HCT116 (cell line): ENCODE data around the gene WNK2. TPM values are rescaled to one million over a fixed set of nuclear protein-coding genes. Genes with fewer than 3 reads are reported as not detected.

Experiments used
- ATAC-seq: fragments of 200-7000 bp; cut with Tn5 transposase; 2 replicates; pipeline ENCODE4 v1.9.1; 2020; ENCODE audit warnings: mild to moderate bottlenecking, moderate library complexity
- BruUV-seq: library from RNA; stranded (reverse); fragments of 400-500 nt; replicated peaks from 2 replicates; lab custom pipeline; 2021; lab: Mats Ljungman, UMichigan
- CTCF ChIA-PET: fragments of 300-600 bp; sonication (Branson Sonifier 250); formaldehyde crosslinking; loops from one replicate; lab custom pipeline; 2021; ENCODE audit warnings: antibody characterized with exemption; lab: Charles Lee
- POLR2A ChIA-PET: fragments of 300-600, 350-600 bp; sonication (Branson Sonifier 250); formaldehyde crosslinking; loops from one replicate; lab custom pipeline; 2021; ENCODE audit warnings: antibody characterized with exemption; lab: Charles Lee
- RAD21 ChIA-PET, 2 experiments: fragments of 300-600 bp; sonication (Branson Sonifier 250); formaldehyde crosslinking; loops; one replicate each; lab custom pipeline; 2023; ENCODE audit warnings: low total read pairs in 2 of 2; ENCODE audit not compliant: uncharacterized antibody in 2 of 2, unreplicated experiment in 2 of 2, low non-redundant PET in 1 of 2; lab: Charles Lee
- DNase-seq: peaks from one replicate; pipeline ENCODE4 v3.0.0-alpha.2; 2010; ENCODE audit warnings: low read depth, low spot score
- H2AFZ ChIP-seq: fragments of 200-600 bp; shearing (Covaris generic), sonication (generic); 2 replicates; pipeline ENCODE4 v1.6.1; 2017; ENCODE audit warnings: low read depth, mixed run types, mixed read lengths, antibody characterized with exemption, low read length; ENCODE audit not compliant: poor library complexity, severe bottlenecking
- H3K27ac ChIP-seq: 2 replicates; pipeline ENCODE4 v1.5.1; 2012; ENCODE audit warnings: low read depth, low read length
- H3K27me3 ChIP-seq: fragments of 200-600 bp; sonication (generic); 2 replicates; pipeline ENCODE4 v1.6.1; 2016; ENCODE audit warnings: mixed run types, low read length, mixed read lengths; ENCODE audit not compliant: insufficient read depth
- H3K36me3 ChIP-seq, 2 experiments: fragments of 200-500 bp in 1 of 2; fragments of 200-600 bp in 1 of 2; sonication (Bioruptor generic) in 1 of 2; sonication (generic) in 1 of 2; 2 replicates each; pipeline versions ENCODE4 v1.5.1 to v1.6.1; 2014 to 2016; ENCODE audit warnings: low read length in 2 of 2, inconsistent platforms in 1 of 2, mixed read lengths in 1 of 2, mixed run types in 1 of 2; ENCODE audit not compliant: insufficient read depth in 2 of 2, control insufficient read depth in 1 of 2
- H3K4me1 ChIP-seq, 2 experiments: fragments of 200-600 bp in 1 of 2; sonication (generic) in 1 of 2; 2 replicates each; pipeline versions ENCODE4 v1.5.1 to v1.6.1; 2012 to 2017; ENCODE audit warnings: low read length in 2 of 2, inconsistent platforms in 1 of 2, mild to moderate bottlenecking in 1 of 2, mixed read lengths in 1 of 2, mixed run types in 1 of 2, moderate library complexity in 1 of 2; ENCODE audit not compliant: insufficient read depth in 2 of 2, control insufficient read depth in 1 of 2
- H3K4me2 ChIP-seq: fragments of 200-600 bp; sonication (generic); 2 replicates; pipeline ENCODE4 v1.6.1; 2017; ENCODE audit warnings: mixed run types, low read length, mixed read lengths
- H3K4me3 ChIP-seq, 2 experiments: fragments of 200-600 bp in 1 of 2; sonication (generic) in 1 of 2; replicated peaks in 1 of 2; 2 replicates each; pipeline ENCODE4 v1.5.1; 2011 to 2016; ENCODE audit warnings: low read length in 2 of 2, control low read depth in 1 of 2, low read depth in 1 of 2, mild to moderate bottlenecking in 1 of 2, mixed read lengths in 1 of 2, mixed run types in 1 of 2
- H3K79me2 ChIP-seq: fragments of 200-600 bp; sonication (generic); 2 replicates; pipeline ENCODE4 v1.6.1; 2017; ENCODE audit warnings: mild to moderate bottlenecking, mixed run types, low read length, moderate library complexity, mixed read lengths; ENCODE audit not compliant: insufficient read depth
- H3K9ac ChIP-seq: fragments of 200-600 bp; sonication (generic); 2 replicates; pipeline ENCODE4 v1.6.1; 2016; ENCODE audit warnings: low read length, mixed read lengths
- H3K9me2 ChIP-seq: fragments of 200-600 bp; sonication (generic), shearing (Covaris generic); 2 replicates; pipeline ENCODE4 v1.6.1; 2017; ENCODE audit warnings: mixed run types, mild to moderate bottlenecking, moderate library complexity; ENCODE audit not compliant: insufficient read depth
- H3K9me3 ChIP-seq, 2 experiments: fragments of 200-500 bp in 1 of 2; fragments of 200-600 bp in 1 of 2; sonication (Bioruptor generic) in 1 of 2; sonication (generic) in 1 of 2; 2 replicates each; pipeline ENCODE4 v1.6.1; 2014 to 2017; ENCODE audit warnings: low read length in 2 of 2, mixed read lengths in 2 of 2, inconsistent platforms in 1 of 2, low read depth in 1 of 2, mild to moderate bottlenecking in 1 of 2, mixed run types in 1 of 2, moderate library complexity in 1 of 2; ENCODE audit not compliant: control insufficient read depth in 1 of 2, insufficient read depth in 1 of 2
- H4K20me1 ChIP-seq: fragments of 200-600 bp; sonication (generic), shearing (Covaris generic); 2 replicates; pipeline ENCODE4 v1.6.1; 2017; ENCODE audit warnings: mixed run types, mild to moderate bottlenecking, moderate library complexity; ENCODE audit not compliant: insufficient read depth
- JUND ChIP-seq: IDR thresholded peaks from 2 replicates; pipeline ENCODE4 v1.6.1; 2012
- POLR2A ChIP-seq: IDR thresholded peaks from 2 replicates; pipeline ENCODE4 v1.7.0; 2011; ENCODE audit warnings: borderline replicate concordance; ENCODE audit not compliant: insufficient read depth, insufficient read length; ENCODE audit errors: extremely low read depth
- SRF ChIP-seq: IDR thresholded peaks from 2 replicates; pipeline ENCODE4 v1.6.1; 2012; ENCODE audit warnings: low read depth
- TCF7L2 ChIP-seq: IDR thresholded peaks from 2 replicates; pipeline ENCODE4 v1.7.0; 2011; ENCODE audit warnings: borderline replicate concordance, inconsistent platforms; ENCODE audit not compliant: insufficient read depth, insufficient read length; ENCODE audit errors: extremely low read depth
- ZFX ChIP-seq: fragments of 450-650 bp; IDR thresholded peaks from 2 replicates; pipeline ENCODE4 v1.6.1; 2017
- intact Hi-C: fragments of 100-400 bp; cut with micrococcal nuclease; formaldehyde crosslinking; loops from 2 replicates; pipeline ENCODE4 v1.10.0; 2022
- total RNA-seq: library from RNA; stranded (reverse); gene quantifications from one replicate; pipeline ENCODE4 v1.2.1, GENCODE V29; 2021; ENCODE audit not compliant: unreplicated experiment

WNK2 gene
- total RNA-seq, 1 experiment from 2014 or later: 24.4 TPM

DNA sequence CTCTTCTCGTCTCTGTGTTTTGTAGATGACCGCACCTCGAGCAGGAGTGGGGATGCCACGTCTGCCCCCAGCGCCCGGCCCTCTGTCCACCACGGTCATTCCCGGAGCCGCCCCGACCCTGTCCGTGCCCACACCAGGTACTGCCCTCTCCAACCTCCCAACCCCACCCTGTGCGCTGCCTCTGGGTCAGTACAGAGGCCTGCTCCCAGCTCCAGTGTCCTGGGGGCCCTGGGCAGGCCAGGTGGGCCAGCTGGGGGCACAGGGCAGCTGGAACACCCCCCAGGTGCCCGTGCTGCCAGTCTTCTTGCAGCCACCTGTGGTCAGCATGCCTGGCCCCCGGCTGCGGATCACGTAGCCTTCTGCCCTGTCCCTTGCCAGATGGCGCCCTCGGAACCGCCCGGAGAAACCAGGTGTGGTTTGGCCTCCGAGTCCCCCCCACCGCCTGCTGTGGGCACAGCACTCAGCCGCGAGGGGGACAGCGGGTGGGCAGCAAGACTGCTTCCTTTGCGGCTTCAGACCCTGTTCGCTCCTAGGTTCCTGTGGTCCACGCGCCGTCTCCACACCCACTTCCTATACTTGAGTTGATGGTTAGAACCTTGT is 133.7 kb downstream of the WNK2 start:
- H3K4me2 ChIP-seq: no peak overlapping the region
- no peak overlapping the region for H3K27ac ChIP-seq
- ATAC-seq: no peak
- TF ChIP-seq JUND (no peak), POLR2A (no peak), SRF (no peak)
- H3K36me3 ChIP-seq: no peaks in the 10 kb centered on the region
- POLR2A ChIA-PET: no interaction called here
- no peaks in the 10 kb centered on the region for H3K27me3 ChIP-seq
- no peak overlapping the region for H3K9ac ChIP-seq
- H2AFZ ChIP-seq: no peak overlapping the region
- CTCF ChIA-PET: no interaction called here
- H3K79me2 ChIP-seq: no peaks in the 10 kb centered on the region
- RAD21 ChIA-PET: no interaction called here
- H3K9me2 ChIP-seq: no peaks in the 10 kb centered on the region
- H4K20me1 ChIP-seq: no peaks in the 10 kb centered on the region
- no peaks in the 10 kb centered on the region for H3K9me3 ChIP-seq
- BruUV-seq: no TSS peak
- H3K4me3 ChIP-seq: no peak overlapping the region
- intact Hi-C loops: no loop called here
- peaks cover 6 to 7% of the 10 kb centered on the region in 2 experiments for H3K4me1 ChIP-seq
- no peak for DNase-seq

DNA sequence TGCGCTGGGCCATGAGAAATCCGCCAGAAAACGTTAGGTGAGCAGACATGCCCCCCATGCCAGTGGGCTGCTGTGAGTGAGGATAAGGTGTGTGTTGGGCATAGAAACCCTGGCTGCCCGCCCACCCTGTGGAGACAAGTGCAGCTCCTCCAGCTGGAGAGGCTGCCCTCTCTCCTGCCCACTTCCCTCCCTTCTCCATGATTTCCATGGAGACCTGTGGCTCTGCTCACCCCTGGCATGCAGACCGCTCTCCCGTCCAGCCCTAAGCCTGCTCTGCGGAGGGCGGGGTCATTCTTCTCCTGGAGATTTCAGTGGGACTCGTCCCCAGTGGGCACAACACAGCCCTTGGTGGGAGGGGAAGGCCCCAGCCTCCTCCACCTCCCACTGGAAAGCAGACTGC is 134.5 kb downstream of the WNK2 start:
- Histone ChIP-seq H3K9ac (no peak overlapping the region), H3K36me3 (no peaks in the 10 kb centered on the region), H3K9me2 (no peaks in the 10 kb centered on the region), H3K4me3 (no peak overlapping the region), H3K79me2 (no peaks in the 10 kb centered on the region), H3K4me2 (no peak overlapping the region), H3K9me3 (no peaks in the 10 kb centered on the region), H3K27me3 (no peaks in the 10 kb centered on the region), H3K27ac (no peak overlapping the region), H3K4me1 (no peaks in the 10 kb centered on the region), H2AFZ (no peak overlapping the region), H4K20me1 (no peaks in the 10 kb centered on the region)
- DNase-seq (no peak), ATAC-seq (no peak)
- CTCF ChIA-PET: no interaction called here
- intact Hi-C loops: no loop called here
- TF ChIP-seq TCF7L2 (no peak), ZFX (no peak)
- POLR2A ChIA-PET: no interaction called here
- RAD21 ChIA-PET: no interaction called here
- BruUV-seq: no TSS peak
